Activated CD4-positive, alpha-beta T cell treated with anti-CD3 and anti-CD28 coated beads for 36 hours (primary cell): ENCODE data around the gene PRPSAP2. TPM values are rescaled to one million over a fixed set of nuclear protein-coding genes. Genes with fewer than 3 reads are reported as not detected.
A peak's percentile ranks its signal among the peaks of the same experiment; 100 is the strongest.

Experiments used
- ATAC-seq: fragments of 200-7000 bp; cut with Tn5 transposase; one replicate; pipeline ENCODE4 v1.10.0; 2021; ENCODE audit warnings: mild to moderate bottlenecking, moderate library complexity
- CTCF ChIA-PET: fragments of 350-600 bp; sonication (Branson Sonifier 250); formaldehyde crosslinking; loops from one replicate; lab custom pipeline; 2021; ENCODE audit warnings: antibody characterized with exemption; lab: Charles Lee
- POLR2A ChIA-PET: fragments of 350-600 bp; sonication (Branson Sonifier 250); formaldehyde crosslinking; loops from one replicate; lab custom pipeline; 2021; ENCODE audit warnings: antibody characterized with exemption, inconsistent platforms; lab: Charles Lee
- DNase-seq: peaks from one replicate; pipeline ENCODE4 v3.0.0-alpha.2; 2020
- H3K27ac Mint-ChIP-seq: one replicate; pipeline ENCODE4 v1.8.0; 2021; ENCODE audit warnings: mixed read lengths
- H3K27me3 Mint-ChIP-seq: one replicate; pipeline ENCODE4 v1.8.0; 2021; ENCODE audit warnings: mixed read lengths
- H3K36me3 Mint-ChIP-seq: one replicate; pipeline ENCODE4 v1.8.0; 2021; ENCODE audit warnings: low read depth, mixed read lengths
- H3K4me1 Mint-ChIP-seq: one replicate; pipeline ENCODE4 v1.8.0; 2021; ENCODE audit warnings: mixed read lengths
- H3K4me3 Mint-ChIP-seq: one replicate; pipeline ENCODE4 v1.8.0; 2021; ENCODE audit warnings: mild to moderate bottlenecking, moderate library complexity, mixed read lengths
- H3K9me3 Mint-ChIP-seq: one replicate; pipeline ENCODE4 v1.8.0; 2021; ENCODE audit warnings: low read depth, mixed read lengths
- intact Hi-C, 2 experiments: fragments of 100-400 bp; cut with DNase I in 1 of 2; cut with micrococcal nuclease in 1 of 2; formaldehyde crosslinking; loops; one replicate each; pipeline versions ENCODE4 v1.14.2 to v1.15.1; 2022 to 2024; cut with DNase I, micrococcal nuclease
- total RNA-seq, 2 experiments: library from RNA; stranded (reverse); gene quantifications; one replicate each; pipeline ENCODE4 v1.2.3, GENCODE V29; 2021

Gene PRPSAP2
- total RNA-seq, 2 experiments from 2014 or later: 44.6 to 56.6 TPM

- intact Hi-C loops: loop anchor here (5.0 kb wide), 2 partner anchors 39 to 146 kb away; partner anchors contain the start of gene FAM83G (in 1 of the 2)
- H3K4me3 Mint-ChIP-seq: no peak overlapping the region
- ChIA-PET POLR2A (interaction anchor here (1.0 kb wide), 1 partner anchor 61 kb away, joined by 3 read pairs; no protein-coding TSS in a partner anchor), CTCF (interaction anchor here (2.7 kb wide), 1 partner anchor 39 kb away, joined by 15 read pairs; no protein-coding TSS in a partner anchor)
- H3K27ac Mint-ChIP-seq: no peak overlapping the region
- no peaks in the 10 kb centered on the region for H3K9me3 Mint-ChIP-seq
- ATAC-seq (no peak), DNase-seq (peak; percentile 22)
- H3K27me3 Mint-ChIP-seq: no peaks in the 10 kb centered on the region
- peaks cover 14% of the 10 kb centered on the region for H3K4me1 Mint-ChIP-seq
- H3K36me3 Mint-ChIP-seq: no peaks in the 10 kb centered on the region
Observed at GRCh38 chr17:18963126-18964017, 105.4 kb downstream of the PRPSAP2 start.

DNA sequence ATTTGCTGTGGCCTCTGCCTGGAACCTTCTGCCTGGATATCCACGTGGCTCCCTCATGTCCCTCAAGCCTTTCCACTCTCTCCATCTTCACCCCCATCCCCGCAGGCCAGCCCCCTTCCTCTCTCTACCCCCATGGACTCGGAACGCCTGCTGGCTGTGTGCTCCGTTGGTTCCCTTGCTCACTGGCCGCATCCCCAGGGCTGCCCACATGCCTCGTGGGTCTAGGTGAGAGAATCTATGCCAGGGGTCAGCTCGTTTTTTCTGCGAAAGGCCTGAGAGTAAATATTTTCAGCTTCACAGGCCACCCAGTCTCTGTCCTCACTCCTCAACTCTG is 106.1 kb downstream of the PRPSAP2 start:
- Mint-ChIP-seq H3K9me3 (no peaks in the 10 kb centered on the region), H3K4me3 (no peak overlapping the region), H3K36me3 (no peaks in the 10 kb centered on the region), H3K27ac (no peak overlapping the region), H3K27me3 (no peaks in the 10 kb centered on the region), H3K4me1 (peaks cover 14% of the 10 kb centered on the region)
- intact Hi-C loops: loop anchor here (5.0 kb wide), 2 partner anchors 38 to 147 kb away; partner anchors contain the start of gene FAM83G (in 1 of the 2)
- ChIA-PET CTCF (no interaction called here), POLR2A (no interaction called here)
- ATAC-seq: no peak
- no peak for DNase-seq

GRCh38 chr17:18964550-18964949 is 106.6 kb downstream of the PRPSAP2 start:
- Mint-ChIP-seq H3K4me3 (no peak overlapping the region), H3K27me3 (no peaks in the 10 kb centered on the region), H3K36me3 (peaks cover under 1% of the 10 kb centered on the region), H3K9me3 (no peaks in the 10 kb centered on the region), H3K27ac (no peak overlapping the region), H3K4me1 (peaks cover 16% of the 10 kb centered on the region)
- ChIA-PET CTCF (no interaction called here), POLR2A (no interaction called here)
- intact Hi-C loops: loop anchor here (5.0 kb wide), 2 partner anchors 38 to 147 kb away; partner anchors contain the start of gene FAM83G (in 1 of the 2)
- DNase-seq: no peak
- ATAC-seq: no peak

DNA sequence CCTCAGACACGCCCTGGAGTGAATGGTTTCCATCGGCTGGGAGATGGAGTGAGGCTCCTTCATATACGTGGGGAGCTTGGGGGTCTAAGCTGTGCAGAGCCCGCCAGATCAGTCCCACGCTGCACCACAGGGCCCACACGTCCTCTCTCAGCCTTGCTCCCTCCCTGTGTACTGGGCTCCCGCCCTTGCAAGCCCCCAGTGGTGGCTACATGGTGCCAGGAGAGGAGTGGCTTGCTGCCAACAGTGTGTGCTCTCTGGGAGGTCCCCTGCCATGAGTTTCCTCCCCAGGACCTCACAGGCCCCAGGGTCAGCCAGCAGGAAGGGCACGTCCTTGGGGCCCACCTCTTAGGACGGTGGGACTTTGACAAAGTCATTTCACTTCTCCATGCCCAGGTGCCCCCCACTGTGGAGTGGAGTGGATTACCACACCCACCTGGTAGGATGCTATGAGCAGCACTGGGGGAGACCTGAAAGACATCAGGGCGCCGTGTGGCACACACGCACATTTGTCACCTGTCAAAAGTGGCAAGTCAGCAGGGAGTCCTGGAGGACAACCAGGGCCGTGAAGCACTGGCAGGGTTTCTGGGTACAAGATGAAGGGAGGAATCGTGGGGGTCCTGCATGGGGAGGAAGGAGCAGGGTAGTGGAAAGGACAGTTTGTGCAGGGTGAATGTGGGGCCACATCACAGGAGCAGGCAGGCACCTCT is 107.8 kb downstream of the PRPSAP2 start:
- peaks cover 7% of the 10 kb centered on the region for H3K36me3 Mint-ChIP-seq
- peaks cover 18% of the 10 kb centered on the region for H3K4me1 Mint-ChIP-seq
- H3K4me3 Mint-ChIP-seq: no peak overlapping the region
- H3K9me3 Mint-ChIP-seq: no peaks in the 10 kb centered on the region
- no peaks in the 10 kb centered on the region for H3K27me3 Mint-ChIP-seq
- CTCF ChIA-PET: no interaction called here
- POLR2A ChIA-PET: no interaction called here
- no peak overlapping the region for H3K27ac Mint-ChIP-seq
- ATAC-seq (no peak), DNase-seq (no peak)
- intact Hi-C loops: no loop called here

DNA sequence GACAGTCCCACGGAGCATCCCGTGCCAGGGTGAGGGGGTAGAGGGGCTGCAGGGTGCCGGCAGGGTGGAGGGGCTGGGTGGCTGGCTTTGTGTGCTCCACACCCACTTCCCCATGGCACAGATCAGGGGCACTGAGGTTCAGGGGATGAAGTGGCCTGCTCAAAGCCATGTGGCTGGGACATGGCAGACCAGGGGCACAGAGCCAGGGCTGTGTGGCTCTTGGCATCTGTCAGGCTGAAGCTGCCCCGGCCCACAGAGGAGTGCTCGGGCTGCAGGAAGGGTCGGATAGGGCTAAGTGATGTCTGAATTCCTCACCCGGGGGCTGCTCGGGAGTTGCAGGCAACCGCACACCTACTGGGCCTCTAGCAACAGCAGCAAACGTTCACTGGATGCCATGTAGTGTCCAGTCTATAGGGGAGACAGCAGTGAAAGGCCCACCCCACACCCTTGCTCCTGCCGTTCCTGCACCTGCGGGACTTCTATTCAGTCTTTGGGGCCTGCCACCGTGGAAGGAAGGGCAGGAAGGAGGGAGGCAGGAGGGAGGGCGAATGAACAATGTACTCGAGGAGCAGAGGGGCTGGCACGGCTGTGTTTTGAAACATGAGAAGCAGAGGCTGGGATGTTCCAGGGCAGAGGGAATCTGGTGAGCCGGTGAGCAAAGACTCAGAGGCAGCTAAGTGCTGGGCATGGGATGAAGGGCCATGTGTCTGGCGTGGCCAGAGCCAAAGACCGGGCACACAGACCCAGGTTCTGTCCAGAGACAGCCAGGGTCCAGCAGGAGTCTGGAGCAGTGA is 109.1 kb downstream of the PRPSAP2 start:
- ChIA-PET POLR2A (no interaction called here), CTCF (interaction anchor here (0.5 kb wide), 1 partner anchor 10 kb away, joined by 4 read pairs; no protein-coding TSS in a partner anchor)
- intact Hi-C loops: no loop called here
- ATAC-seq: no peak
- Mint-ChIP-seq H3K9me3 (no peaks in the 10 kb centered on the region), H3K36me3 (peaks cover 7% of the 10 kb centered on the region), H3K4me1 (peaks cover 12% of the 10 kb centered on the region), H3K27ac (no peak overlapping the region), H3K27me3 (no peaks in the 10 kb centered on the region), H3K4me3 (no peak overlapping the region)
- no peak for DNase-seq

- Mint-ChIP-seq H3K27me3 (no peaks in the 10 kb centered on the region), H3K36me3 (peaks cover 7% of the 10 kb centered on the region), H3K9me3 (no peaks in the 10 kb centered on the region), H3K27ac (no peak overlapping the region), H3K4me1 (peaks cover 9% of the 10 kb centered on the region), H3K4me3 (no peak overlapping the region)
- ATAC-seq (no peak), DNase-seq (no peak)
- ChIA-PET POLR2A (no interaction called here), CTCF (interaction anchor here (0.6 kb wide), 1 partner anchor 342 kb away, joined by 6 read pairs; no protein-coding TSS in a partner anchor)
- intact Hi-C loops: no loop called here
Observed at GRCh38 chr17:18967916-18968315, 110.0 kb downstream of the PRPSAP2 start.

DNA sequence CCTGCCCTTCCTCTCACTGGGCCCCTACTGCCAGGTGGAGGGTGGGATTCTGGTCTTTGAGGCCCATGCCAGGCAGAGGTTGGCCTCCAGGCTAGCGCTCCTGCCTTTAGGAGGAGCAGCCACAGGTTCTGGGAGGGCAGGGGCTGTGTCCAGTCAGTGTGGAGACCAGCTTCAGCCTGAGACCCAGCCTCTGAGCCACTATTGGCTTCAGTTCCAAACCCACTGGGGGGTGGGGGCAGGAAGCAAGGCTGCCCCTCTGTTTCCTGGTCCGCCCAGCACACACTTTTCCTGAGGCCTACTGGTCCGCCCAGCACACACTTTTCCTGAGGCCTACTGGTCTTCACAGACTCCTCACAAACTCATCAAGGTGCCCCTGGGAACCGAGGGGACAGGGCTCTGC is 110.4 kb downstream of the PRPSAP2 start:
- CTCF ChIA-PET: interaction anchor here (0.6 kb wide), 1 partner anchor 342 kb away, joined by 6 read pairs; no protein-coding TSS in a partner anchor
- ATAC-seq (no peak), DNase-seq (no peak)
- intact Hi-C loops: no loop called here
- POLR2A ChIA-PET: no interaction called here
- Mint-ChIP-seq H3K36me3 (peaks cover 9% of the 10 kb centered on the region), H3K4me1 (peaks cover 6% of the 10 kb centered on the region), H3K9me3 (no peaks in the 10 kb centered on the region), H3K27me3 (no peaks in the 10 kb centered on the region), H3K27ac (no peak overlapping the region), H3K4me3 (no peak overlapping the region)

- ATAC-seq: peak; percentile 35
- intact Hi-C loops: no loop called here
Observed at GRCh38 chr17:18968945-18969887, 111.3 kb downstream of the PRPSAP2 start.

DNA sequence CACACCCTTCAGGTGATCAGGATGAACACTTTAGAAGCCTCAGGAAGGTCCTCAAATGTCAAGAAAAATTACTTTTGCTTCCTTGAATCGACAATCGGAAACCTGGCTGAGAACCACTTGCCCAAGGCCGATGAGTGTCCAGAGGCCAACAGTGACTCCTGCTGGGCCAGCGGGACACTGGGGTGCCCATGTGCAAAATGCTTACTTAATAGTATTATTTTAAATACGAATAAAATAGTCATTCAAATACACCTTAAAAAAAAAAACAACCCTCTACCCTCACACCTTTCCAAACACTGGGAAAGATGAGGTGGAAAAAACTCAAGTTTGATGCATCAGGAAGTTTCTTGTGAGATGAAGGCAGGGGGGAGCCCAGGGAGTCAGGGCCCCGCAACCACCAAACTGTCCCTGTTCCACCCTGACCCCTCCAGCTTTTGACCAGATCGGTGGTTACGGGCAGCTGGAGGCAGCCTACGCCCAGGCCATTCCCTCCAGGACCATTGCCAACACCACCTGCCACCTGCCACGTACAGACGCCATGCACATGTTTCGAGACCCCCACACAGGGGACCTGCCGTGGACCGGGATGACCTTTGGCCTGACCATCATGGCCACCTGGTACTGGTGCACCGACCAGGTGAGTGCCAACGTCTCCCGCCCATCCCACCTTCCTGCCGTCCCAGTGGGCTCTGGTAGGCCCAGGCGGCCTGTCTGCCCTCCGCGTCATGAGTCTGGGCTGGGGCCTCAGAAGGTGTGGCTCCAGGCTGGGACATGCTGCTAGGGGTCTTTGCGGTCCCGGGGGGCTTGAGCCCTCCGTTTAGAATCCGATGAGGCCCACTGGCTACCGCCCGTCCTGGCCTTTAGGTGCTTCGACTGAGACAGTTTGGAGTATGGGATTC is 112.9 kb downstream of the PRPSAP2 start:
- intact Hi-C loops: no loop called here
- Mint-ChIP-seq H3K27me3 (no peaks in the 10 kb centered on the region), H3K27ac (no peak overlapping the region), H3K4me3 (no peak overlapping the region), H3K36me3 (peaks cover 11% of the 10 kb centered on the region), H3K9me3 (no peaks in the 10 kb centered on the region), H3K4me1 (peaks cover 17% of the 10 kb centered on the region)
- POLR2A ChIA-PET: no interaction called here
- no peak for ATAC-seq
- no peak for DNase-seq
- CTCF ChIA-PET: interaction anchor here (1.2 to 1.6 kb wide), 2 partner anchors 10 kb away, joined by 3 to 8 read pairs; no protein-coding TSS in a partner anchor

More at GRCh38 chr17:18968945-18969887, 111.3 kb downstream of the PRPSAP2 start:
- H3K4me1 Mint-ChIP-seq: peaks cover 9% of the 10 kb centered on the region
- CTCF ChIA-PET: interaction anchor here (0.7 to 1.2 kb wide), 2 partner anchors 8 to 46 kb away, joined by 3 to 8 read pairs; no protein-coding TSS in a partner anchor
- H3K36me3 Mint-ChIP-seq: peaks cover 11% of the 10 kb centered on the region
- POLR2A ChIA-PET: no interaction called here
- no peaks in the 10 kb centered on the region for H3K27me3 Mint-ChIP-seq
- peak; percentile 23 for DNase-seq
- no peak overlapping the region for H3K4me3 Mint-ChIP-seq
- no peaks in the 10 kb centered on the region for H3K9me3 Mint-ChIP-seq
- no peak overlapping the region for H3K27ac Mint-ChIP-seq
